PC-9 (cell line): ENCODE results near the gene ATP2B1.

ENCODE experiments used
- EZH2 ChIP-seq: fragments of 200-600 bp; sonication (generic); IDR thresholded peaks from 2 replicates; pipeline ENCODE4 v1.8.0; 2017; ENCODE audit warnings: antibody characterized with exemption, low read depth
- TF ChIP-seq, protein P1 (sequence below): fragments of 200-600 bp; sonication (generic); conservative IDR thresholded peaks from 2 replicates; pipeline ENCODE4 v1.6.1; 2017; ENCODE audit warnings: mixed run types, antibody characterized with exemption, mild to moderate bottlenecking, moderate library complexity

DNA sequence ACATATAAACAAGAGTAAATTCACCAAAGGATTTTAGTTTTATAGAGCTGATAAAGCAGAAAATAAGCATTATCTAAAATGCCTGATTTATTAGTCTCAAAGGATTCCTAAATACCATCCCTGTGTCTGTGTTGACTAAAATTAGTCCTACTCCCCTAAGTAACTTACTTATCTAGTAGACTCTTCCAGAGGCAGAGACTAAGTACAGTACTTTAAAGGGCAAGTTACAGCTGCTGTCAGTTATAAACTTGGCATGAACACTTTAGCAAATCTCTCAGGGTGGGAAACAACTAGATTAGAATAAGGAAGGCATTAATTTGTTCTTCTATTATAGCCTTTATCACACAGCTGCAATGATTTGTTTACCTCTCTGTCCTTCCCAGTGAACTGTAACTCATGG is 46.0 kb downstream of the ATP2B1 start:
- TF ChIP-seq EZH2 = no peak
- TF ChIP-seq, protein P1, sequence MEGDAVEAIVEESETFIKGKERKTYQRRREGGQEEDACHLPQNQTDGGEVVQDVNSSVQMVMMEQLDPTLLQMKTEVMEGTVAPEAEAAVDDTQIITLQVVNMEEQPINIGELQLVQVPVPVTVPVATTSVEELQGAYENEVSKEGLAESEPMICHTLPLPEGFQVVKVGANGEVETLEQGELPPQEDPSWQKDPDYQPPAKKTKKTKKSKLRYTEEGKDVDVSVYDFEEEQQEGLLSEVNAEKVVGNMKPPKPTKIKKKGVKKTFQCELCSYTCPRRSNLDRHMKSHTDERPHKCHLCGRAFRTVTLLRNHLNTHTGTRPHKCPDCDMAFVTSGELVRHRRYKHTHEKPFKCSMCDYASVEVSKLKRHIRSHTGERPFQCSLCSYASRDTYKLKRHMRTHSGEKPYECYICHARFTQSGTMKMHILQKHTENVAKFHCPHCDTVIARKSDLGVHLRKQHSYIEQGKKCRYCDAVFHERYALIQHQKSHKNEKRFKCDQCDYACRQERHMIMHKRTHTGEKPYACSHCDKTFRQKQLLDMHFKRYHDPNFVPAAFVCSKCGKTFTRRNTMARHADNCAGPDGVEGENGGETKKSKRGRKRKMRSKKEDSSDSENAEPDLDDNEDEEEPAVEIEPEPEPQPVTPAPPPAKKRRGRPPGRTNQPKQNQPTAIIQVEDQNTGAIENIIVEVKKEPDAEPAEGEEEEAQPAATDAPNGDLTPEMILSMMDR = no peak
